Naive thymus-derived CD4-positive, alpha-beta T cell (primary cell): ENCODE data around the gene SLC6A13. TPM values are rescaled to one million over a fixed set of nuclear protein-coding genes. Genes with fewer than 3 reads are reported as not detected.

Source experiments
- ATAC-seq: fragments of 150-1000 bp; cut with Tn5 transposase; 2 replicates; pipeline ENCODE4 v1.10.0; 2021; ENCODE audit warnings: mild to moderate bottlenecking, moderate library complexity
- CTCF ChIA-PET: fragments of 350-600 bp; sonication (Branson Sonifier 250); formaldehyde crosslinking; loops from one replicate; lab custom pipeline; 2021; ENCODE audit warnings: antibody characterized with exemption; lab: Charles Lee
- POLR2A ChIA-PET: fragments of 350-600 bp; sonication (Branson Sonifier 250); formaldehyde crosslinking; loops from one replicate; lab custom pipeline; 2021; ENCODE audit warnings: antibody characterized with exemption, inconsistent platforms; lab: Charles Lee
- DNase-seq, 9 donors: peaks; one replicate each; pipeline versions ENCODE4 v3.0.0 to v3.0.0-alpha.2; 2020 to 2022; ENCODE audit warnings: mixed read lengths in 1 of 9
- H3K27ac ChIP-seq: one replicate; pipeline ENCODE4 v1.7.0; 2013; ENCODE audit warnings: mild to moderate bottlenecking, low read depth, low read length, moderate library complexity
- H3K27me3 ChIP-seq, 2 donors: one replicate each; pipeline ENCODE4 v1.7.0; 2013; ENCODE audit warnings: low read length in 2 of 2, mild to moderate bottlenecking in 2 of 2, moderate library complexity in 2 of 2; ENCODE audit not compliant: control insufficient read depth in 2 of 2, insufficient read depth in 2 of 2
- H3K36me3 ChIP-seq, 3 experiments: 1 replicate in 2 of 3; 2 replicates in 1 of 3; pipeline ENCODE4 v1.7.0; 2013; ENCODE audit warnings: low read length in 3 of 3, mild to moderate bottlenecking in 3 of 3, moderate library complexity in 1 of 3; ENCODE audit not compliant: insufficient read depth in 3 of 3, control insufficient read depth in 2 of 3
- H3K4me1 ChIP-seq, 2 donors: one replicate each; pipeline ENCODE4 v1.7.0; 2013; ENCODE audit warnings: low read length in 2 of 2, mild to moderate bottlenecking in 2 of 2, moderate library complexity in 1 of 2; ENCODE audit not compliant: control insufficient read depth in 2 of 2, insufficient read depth in 2 of 2
- H3K4me3 ChIP-seq: 2 replicates; pipeline ENCODE4 v1.7.0; 2013; ENCODE audit warnings: mild to moderate bottlenecking, low read length
- H3K9me3 ChIP-seq, 3 experiments: 1 replicate in 2 of 3; 2 replicates in 1 of 3; pipeline ENCODE4 v1.7.0; 2013; ENCODE audit warnings: low read length in 3 of 3; ENCODE audit not compliant: control insufficient read depth in 2 of 3
- H3K27ac Mint-ChIP-seq, 9 donors: one replicate each; pipeline ENCODE4 v1.8.0; 2020 to 2022; ENCODE audit warnings: mixed read lengths in 9 of 9, mild to moderate bottlenecking in 8 of 9, moderate library complexity in 5 of 9, inconsistent platforms in 2 of 9
- H3K27me3 Mint-ChIP-seq, 5 donors: one replicate each; pipeline ENCODE4 v1.8.0; 2021 to 2022; ENCODE audit warnings: mixed read lengths in 5 of 5, mild to moderate bottlenecking in 1 of 5
- H3K36me3 Mint-ChIP-seq, 5 donors: one replicate each; pipeline ENCODE4 v1.8.0; 2020 to 2022; ENCODE audit warnings: mixed read lengths in 5 of 5, mild to moderate bottlenecking in 3 of 5, inconsistent platforms in 1 of 5
- H3K4me1 Mint-ChIP-seq, 7 donors: one replicate each; pipeline ENCODE4 v1.8.0; 2020 to 2022; ENCODE audit warnings: mixed read lengths in 7 of 7, mild to moderate bottlenecking in 3 of 7, inconsistent platforms in 1 of 7
- H3K4me3 Mint-ChIP-seq, 10 donors: one replicate each; pipeline ENCODE4 v1.8.0; 2020 to 2022; ENCODE audit warnings: mild to moderate bottlenecking in 10 of 10, mixed read lengths in 10 of 10, moderate library complexity in 6 of 10, inconsistent platforms in 2 of 10
- H3K9me3 Mint-ChIP-seq, 11 donors: one replicate each; pipeline ENCODE4 v1.8.0; 2020 to 2022; ENCODE audit warnings: mixed read lengths in 11 of 11, mild to moderate bottlenecking in 4 of 11, inconsistent platforms in 1 of 11, moderate library complexity in 1 of 11
- intact Hi-C, 2 donors: fragments of 100-400 bp; cut with micrococcal nuclease; formaldehyde crosslinking; loops; one replicate each; pipeline ENCODE4 v1.15.1; 2023
- polyA plus RNA-seq, 2 donors: library from polyadenylated mRNA; unstranded; fragments of 300-500 nt; fragmentation: Illumina TruSeq; gene quantifications; one replicate each; pipeline ENCODE4 v1.2.3, GENCODE V29; 2021
- total RNA-seq, 6 experiments: library from RNA in 5 of 6; stranded (reverse) in 5 of 6; gene quantifications; 1 replicate in 5 of 6; 2 replicates in 1 of 6; pipeline ENCODE4 v1.2.3 and lab custom pipeline; 2021 to 2026

The SLC6A13 gene
- total and polyA plus RNA-seq, 7 experiments from 2014 or later: 0.61 to 1.5 (median 0.74) TPM; not detected in 3

- peaks cover 0 to 12% (median 0%) of the 10 kb centered on the region in 7 donors for H3K4me1 Mint-ChIP-seq
- Histone ChIP-seq H3K27me3 (no peaks in the 10 kb centered on the region), H3K4me3 (no peak overlapping the region), H3K4me1 (no peaks in the 10 kb centered on the region), H3K27ac (no peak overlapping the region), H3K9me3 (no peaks in the 10 kb centered on the region), H3K36me3 (no peaks in the 10 kb centered on the region)
- peak; percentile 41 for ATAC-seq
- peaks cover 0 to 5% (median 0%) of the 10 kb centered on the region in 11 donors for H3K9me3 Mint-ChIP-seq
- H3K4me3 Mint-ChIP-seq: no peak overlapping the region
- no peak overlapping the region for H3K27ac Mint-ChIP-seq
- peaks cover 0 to 5% (median 0%) of the 10 kb centered on the region in 5 donors for H3K36me3 Mint-ChIP-seq
- CTCF ChIA-PET: no interaction called here
- no peak for DNase-seq
- intact Hi-C loops: no loop called here
- H3K27me3 Mint-ChIP-seq: peaks cover 13 to 55% (median 39%) of the 10 kb centered on the region in 5 donors
- POLR2A ChIA-PET: no interaction called here
These were observed 49.7 kb downstream of the SLC6A13 start for GRCh38 chr12:212715-213526.

- Histone ChIP-seq H3K9me3 (no peaks in the 10 kb centered on the region), H3K27me3 (no peaks in the 10 kb centered on the region), H3K27ac (no peak overlapping the region), H3K36me3 (no peaks in the 10 kb centered on the region), H3K4me3 (no peak overlapping the region), H3K4me1 (no peaks in the 10 kb centered on the region)
- ChIA-PET CTCF (no interaction called here), POLR2A (no interaction called here)
- H3K9me3 Mint-ChIP-seq: peaks cover 0 to 5% (median 0%) of the 10 kb centered on the region in 11 donors
- DNase-seq (no peak), ATAC-seq (peak; percentile 36)
- H3K27ac Mint-ChIP-seq: no peak overlapping the region
- H3K4me3 Mint-ChIP-seq: no peak overlapping the region
- intact Hi-C loops: no loop called here
- peaks cover 0 to 12% (median 0%) of the 10 kb centered on the region in 7 donors for H3K4me1 Mint-ChIP-seq
- H3K27me3 Mint-ChIP-seq: peaks cover 13 to 55% (median 39%) of the 10 kb centered on the region in 5 donors
- peaks cover 0 to 5% (median 0%) of the 10 kb centered on the region in 5 donors for H3K36me3 Mint-ChIP-seq
These were observed 50.3 kb downstream of the SLC6A13 start for GRCh38 chr12:212415-212714.

GRCh38 chr12:211639-212414 is 50.8 kb downstream of the SLC6A13 start:
- Mint-ChIP-seq H3K36me3 (peaks cover 0 to 5% (median 0%) of the 10 kb centered on the region in 5 donors), H3K27me3 (peaks cover 13 to 55% (median 44%) of the 10 kb centered on the region in 5 donors), H3K9me3 (peaks cover 0 to 3% (median 0%) of the 10 kb centered on the region in 11 donors), H3K4me1 (peaks cover 0 to 12% (median 0%) of the 10 kb centered on the region in 7 donors), H3K27ac (no peak overlapping the region), H3K4me3 (no peak overlapping the region)
- Histone ChIP-seq H3K27me3 (no peaks in the 10 kb centered on the region), H3K36me3 (no peaks in the 10 kb centered on the region), H3K4me3 (no peak overlapping the region), H3K9me3 (no peaks in the 10 kb centered on the region), H3K27ac (no peak overlapping the region), H3K4me1 (no peaks in the 10 kb centered on the region)
- DNase-seq (no peak), ATAC-seq (no peak)
- ChIA-PET CTCF (no interaction called here), POLR2A (no interaction called here)
- intact Hi-C loops: no loop called here

GRCh38 chr12:211142-211465 is 51.5 kb downstream of the SLC6A13 start:
- POLR2A ChIA-PET: no interaction called here
- Histone ChIP-seq H3K36me3 (no peaks in the 10 kb centered on the region), H3K27me3 (no peaks in the 10 kb centered on the region), H3K4me1 (no peaks in the 10 kb centered on the region), H3K27ac (no peak overlapping the region), H3K4me3 (no peak overlapping the region), H3K9me3 (no peaks in the 10 kb centered on the region)
- H3K9me3 Mint-ChIP-seq: peaks cover 0 to 3% (median 0%) of the 10 kb centered on the region in 11 donors
- DNase-seq (no peak), ATAC-seq (no peak)
- CTCF ChIA-PET: no interaction called here
- peaks cover 13 to 63% (median 47%) of the 10 kb centered on the region in 5 donors for H3K27me3 Mint-ChIP-seq
- no peak overlapping the region for H3K27ac Mint-ChIP-seq
- peaks cover 0 to 5% (median 0%) of the 10 kb centered on the region in 5 donors for H3K36me3 Mint-ChIP-seq
- intact Hi-C loops: no loop called here
- H3K4me1 Mint-ChIP-seq: peaks cover 0 to 12% (median 0%) of the 10 kb centered on the region in 7 donors
- no peak overlapping the region for H3K4me3 Mint-ChIP-seq

GRCh38 chr12:210277-211141 is 52.1 kb downstream of the SLC6A13 start:
- H3K36me3 ChIP-seq: no peaks in the 10 kb centered on the region
- ChIA-PET POLR2A (no interaction called here), CTCF (no interaction called here)
- H3K4me1 Mint-ChIP-seq: peaks cover 0 to 12% (median 0%) of the 10 kb centered on the region in 7 donors
- peaks cover 0 to 5% (median 0%) of the 10 kb centered on the region in 5 donors for H3K36me3 Mint-ChIP-seq
- ATAC-seq (no peak), DNase-seq (no peak)
- H3K4me1 ChIP-seq: no peaks in the 10 kb centered on the region
- peaks cover 0 to 3% (median 0%) of the 10 kb centered on the region in 11 donors for H3K9me3 Mint-ChIP-seq
- intact Hi-C loops: no loop called here
- H3K27ac Mint-ChIP-seq: no peak overlapping the region
- no peak overlapping the region for H3K4me3 ChIP-seq
- H3K4me3 Mint-ChIP-seq: no peak overlapping the region
- peaks cover 15 to 68% (median 49%) of the 10 kb centered on the region in 5 donors for H3K27me3 Mint-ChIP-seq
- no peaks in the 10 kb centered on the region for H3K9me3 ChIP-seq
- H3K27ac ChIP-seq: no peak overlapping the region
- no peaks in the 10 kb centered on the region for H3K27me3 ChIP-seq

GRCh38 chr12:209851-210250 is 52.8 kb downstream of the SLC6A13 start:
- POLR2A ChIA-PET: no interaction called here
- Mint-ChIP-seq H3K9me3 (peaks cover 0 to 3% (median 0%) of the 10 kb centered on the region in 11 donors), H3K36me3 (peaks cover 0 to 5% (median 0%) of the 10 kb centered on the region in 5 donors), H3K4me1 (peaks cover 0 to 12% (median 0%) of the 10 kb centered on the region in 7 donors), H3K4me3 (no peak overlapping the region), H3K27ac (no peak overlapping the region), H3K27me3 (peaks cover 19 to 73% (median 56%) of the 10 kb centered on the region in 5 donors)
- Histone ChIP-seq H3K4me1 (no peaks in the 10 kb centered on the region), H3K9me3 (no peaks in the 10 kb centered on the region), H3K4me3 (no peak overlapping the region), H3K27ac (no peak overlapping the region), H3K27me3 (no peaks in the 10 kb centered on the region), H3K36me3 (no peaks in the 10 kb centered on the region)
- ATAC-seq (no peak), DNase-seq (no peak)
- intact Hi-C loops: no loop called here
- CTCF ChIA-PET: no interaction called here
